Esophagus muscularis mucosa (tissue), 4 donors: Measurements from ENCODE around the gene TP53I11. TPM values are rescaled to one million over a fixed set of nuclear protein-coding genes. Genes with fewer than 3 reads are reported as not detected.

Source experiments
- DNase-seq: peaks from one replicate; pipeline ENCODE4 v3.0.0-alpha.2; 2017; ENCODE audit errors: extremely low spot score
- H3K27ac ChIP-seq, 4 donors: fragments of 200-600 bp; sonication (generic); replicated peaks in 1 of 4; 1 replicate in 3 of 4; 2 replicates in 1 of 4; pipeline ENCODE4 v1.5.1; 2016 to 2019; ENCODE audit warnings: mild to moderate bottlenecking in 1 of 4
- H3K27me3 ChIP-seq, 4 donors: fragments of 200-600 bp; sonication (generic); one replicate each; pipeline versions ENCODE4 v1.5.1 to v1.6.0; 2016 to 2019
- H3K36me3 ChIP-seq, 4 donors: fragments of 200-600 bp; sonication (generic); one replicate each; pipeline ENCODE4 v1.5.1; 2016 to 2019
- H3K4me1 ChIP-seq, 4 donors: fragments of 200-600 bp; sonication (generic); one replicate each; pipeline ENCODE4 v1.5.1; 2016 to 2019
- H3K4me3 ChIP-seq, 4 donors: fragments of 200-600 bp; sonication (generic); 1 replicate in 2 of 4; 2 replicates in 2 of 4; pipeline ENCODE4 v1.5.1; 2016 to 2019; ENCODE audit warnings: mild to moderate bottlenecking in 4 of 4, moderate library complexity in 1 of 4
- H3K9me3 ChIP-seq, 4 donors: fragments of 200-600 bp; sonication (generic); 1 replicate in 3 of 4; 2 replicates in 1 of 4; pipeline ENCODE4 v1.5.1; 2016 to 2019
- CTCF ChIP-seq, 3 experiments: fragments of 200-600 bp in 2 of 3; fragments of 450-650 bp in 1 of 3; sonication (generic) in 2 of 3; IDR thresholded peaks; one replicate each; pipeline ENCODE4 v1.5.1; 2017 to 2019; ENCODE audit warnings: antibody characterized with exemption in 3 of 3, mild to moderate bottlenecking in 2 of 3, moderate library complexity in 1 of 3
- EP300 ChIP-seq: sonication (generic); formaldehyde crosslinking; IDR thresholded peaks from one replicate; pipeline ENCODE4 v1.6.1; 2017; ENCODE audit warnings: antibody characterized with exemption
- POLR2A ChIP-seq: fragments of 450-650 bp; IDR thresholded peaks from one replicate; pipeline ENCODE4 v1.6.1; 2017; ENCODE audit warnings: antibody characterized with exemption, moderate library complexity, mild to moderate bottlenecking, low read depth
- POLR2AphosphoS5 ChIP-seq, 2 donors: sonication (generic); formaldehyde crosslinking; IDR thresholded peaks; one replicate each; pipeline ENCODE4 v1.6.1; 2017; ENCODE audit warnings: antibody characterized with exemption in 2 of 2
- WGBS: methylation state at CpG from one replicate; pipeline ENCODE4 v1.1.5; 2018; 5-methylcytosine and 5-hydroxymethylcytosine counted together
- intact Hi-C: fragments of 100-400 bp; cut with DNase I; formaldehyde crosslinking; loops from one replicate; pipeline ENCODE4 v1.15.1; 2023
- total RNA-seq, 4 donors: library from RNA; depleted of rRNA; stranded (reverse); fragments of >200 nt; gene quantifications; one replicate each; pipeline versions ENCODE4 v1.1.0 to v1.2.1, GENCODE V29; 2016

Gene TP53I11
- total RNA-seq, 4 donors from 2014 or later: 51.1 to 76.1 (median 59.2) TPM

- H3K27ac ChIP-seq: no peak overlapping the region
- no peak for DNase-seq
- H3K4me1 ChIP-seq: peaks cover 30 to 65% (median 64%) of the 10 kb centered on the region in 4 donors
- H3K9me3 ChIP-seq: no peaks in the 10 kb centered on the region
- TF ChIP-seq POLR2AphosphoS5 (IDR thresholded peaks at IDR 0.05) (no peak), CTCF (IDR thresholded peaks at IDR 0.05) (no peak), POLR2A (no peak), EP300 (no peak)
- H3K27me3 ChIP-seq: no peaks in the 10 kb centered on the region
- no peaks in the 10 kb centered on the region for H3K36me3 ChIP-seq
- intact Hi-C loops: no loop called here
- WGBS: 89% methylated on average over 3 of the region's 3 CpGs
- H3K4me3 ChIP-seq: no peak overlapping the region
Observed at GRCh38 chr11:44952500-44953260, 2.0 kb upstream of the TP53I11 start.

GRCh38 chr11:44952082-44952481 is 1.4 kb upstream of the TP53I11 start:
- no peak overlapping the region for H3K4me3 ChIP-seq
- H3K27me3 ChIP-seq: no peaks in the 10 kb centered on the region
- no peak for TF ChIP-seq POLR2A
- no peak for TF ChIP-seq EP300
- TF ChIP-seq POLR2AphosphoS5 (IDR thresholded peaks at IDR 0.05): no peak
- no peak for TF ChIP-seq CTCF (IDR thresholded peaks at IDR 0.05)
- H3K36me3 ChIP-seq: no peaks in the 10 kb centered on the region
- peaks cover 36 to 68% (median 65%) of the 10 kb centered on the region in 4 donors for H3K4me1 ChIP-seq
- H3K9me3 ChIP-seq: no peaks in the 10 kb centered on the region
- intact Hi-C loops: no loop called here
- 63% methylated on average over 2 of the region's 2 CpGs for WGBS
- no peak for DNase-seq
- no peak overlapping the region for H3K27ac ChIP-seq

GRCh38 chr11:44950031-44950624 is 555 bp downstream of the TP53I11 start:
- no peaks in the 10 kb centered on the region for H3K27me3 ChIP-seq
- H3K4me1 ChIP-seq: peaks cover 51 to 73% (median 64%) of the 10 kb centered on the region in 4 donors
- H3K36me3 ChIP-seq: peaks cover 0 to 7% (median 0%) of the 10 kb centered on the region in 4 donors
- peak overlapping the region; percentile 79 to 86 (median 84) for H3K27ac ChIP-seq
- H3K9me3 ChIP-seq: no peaks in the 10 kb centered on the region
- WGBS: 2% methylated on average over 11 of the region's 63 CpGs
- no peak for DNase-seq
- intact Hi-C loops: no loop called here
- peak in 1 of 2 donors; percentile 1 for TF ChIP-seq POLR2AphosphoS5 (IDR thresholded peaks at IDR 0.05)
- no peak for TF ChIP-seq EP300
- TF ChIP-seq POLR2A: no peak
- TF ChIP-seq CTCF (IDR thresholded peaks at IDR 0.05): no peak
- peak overlapping the region; percentile 69 to 93 (median 87) for H3K4me3 ChIP-seq

- H3K27me3 ChIP-seq: no peaks in the 10 kb centered on the region
- H3K4me3 ChIP-seq: peak overlapping the region; percentile 69 to 93 (median 87)
- peak overlapping the region; percentile 79 to 86 (median 84) for H3K27ac ChIP-seq
- peaks cover 0 to 7% (median 0%) of the 10 kb centered on the region in 4 donors for H3K36me3 ChIP-seq
- intact Hi-C loops: no loop called here
- TF ChIP-seq EP300: no peak
- no peak for TF ChIP-seq POLR2A
- TF ChIP-seq CTCF (IDR thresholded peaks at IDR 0.05): peak; percentile 38 to 51 (median 40)
- TF ChIP-seq POLR2AphosphoS5 (IDR thresholded peaks at IDR 0.05): peak; percentile 3 to 30
- 18% methylated on average over 10 of the region's 57 CpGs for WGBS
- H3K4me1 ChIP-seq: peaks cover 46 to 73% (median 63%) of the 10 kb centered on the region in 4 donors
- no peak for DNase-seq
- no peaks in the 10 kb centered on the region for H3K9me3 ChIP-seq
Observed at GRCh38 chr11:44949160-44950030, 1.3 kb downstream of the TP53I11 start.
